SK-N-SH (cell line): ENCODE results near the gene RASL10A. TPM values are rescaled to one million over a fixed set of nuclear protein-coding genes. Genes with fewer than 3 reads are reported as not detected.

Experiments used
- CTCF ChIA-PET: fragments of 300-600, 350-600 bp; formaldehyde crosslinking; extraction: SDS; loops from one replicate; lab custom pipeline; 2021; lab: Yijun Ruan, JAX
- POLR2A ChIA-PET: fragments of 350-600 bp; sonication (Branson Sonifier 250); formaldehyde crosslinking; extraction: SDS; loops from one replicate; lab custom pipeline; 2020; ENCODE audit warnings: antibody characterized with exemption, inconsistent platforms; lab: Yijun Ruan, JAX
- DNase-seq: peaks from one replicate; pipeline ENCODE4 v3.0.0; 2012
- H2AFZ ChIP-seq: fragments of 200-600 bp; sonication (generic); 2 replicates; pipeline ENCODE4 v1.8.1; 2016; ENCODE audit warnings: antibody characterized with exemption, mild to moderate bottlenecking, low read depth
- H3F3A ChIP-seq: fragments of 200-600 bp; sonication (generic); replicated peaks from 2 replicates; pipeline ENCODE3; 2016; ENCODE audit warnings: antibody characterized with exemption, mild to moderate bottlenecking; ENCODE audit not compliant: insufficient read depth
- H3K27ac ChIP-seq, 2 experiments: fragments of 200-500 bp in 1 of 2; fragments of 200-600 bp in 1 of 2; sonication (Bioruptor generic) in 1 of 2; sonication (generic), shearing (Covaris generic) in 1 of 2; 2 replicates each; pipeline versions ENCODE4 v1.5.1 to v1.6.1; 2014 to 2016; ENCODE audit warnings: low read depth in 2 of 2, inconsistent platforms in 1 of 2, low read length in 1 of 2, mild to moderate bottlenecking in 1 of 2, mixed read lengths in 1 of 2
- H3K27me3 ChIP-seq: fragments of 200-600 bp; sonication (generic), shearing (Covaris generic); 2 replicates; pipeline ENCODE4 v1.6.1; 2016; ENCODE audit warnings: mixed run types; ENCODE audit not compliant: insufficient read depth
- H3K36me3 ChIP-seq, 2 experiments: fragments of 200-500 bp in 1 of 2; fragments of 200-600 bp in 1 of 2; sonication (Bioruptor generic) in 1 of 2; sonication (generic) in 1 of 2; replicated peaks in 1 of 2; 2 replicates each; pipeline versions ENCODE3 to v1.5.1; 2014 to 2016; ENCODE audit warnings: low read length in 1 of 2, mild to moderate bottlenecking in 1 of 2; ENCODE audit not compliant: insufficient read depth in 2 of 2, control insufficient read depth in 1 of 2
- H3K4me1 ChIP-seq, 2 experiments: fragments of 200-500 bp in 1 of 2; fragments of 200-600 bp in 1 of 2; sonication (Bioruptor generic) in 1 of 2; sonication (generic), shearing (Covaris generic) in 1 of 2; 2 replicates each; pipeline versions ENCODE4 v1.5.1 to v1.6.1; 2014 to 2016; ENCODE audit warnings: low read depth in 1 of 2, low read length in 1 of 2, mixed run types in 1 of 2; ENCODE audit not compliant: insufficient read depth in 2 of 2, control insufficient read depth in 1 of 2
- H3K4me2 ChIP-seq: fragments of 200-600 bp; sonication (generic), shearing (Covaris generic); 2 replicates; pipeline ENCODE4 v1.6.1; 2017; ENCODE audit warnings: mixed run types
- H3K4me3 ChIP-seq, 2 experiments: fragments of 200-500 bp in 1 of 2; fragments of 200-600 bp in 1 of 2; sonication (Bioruptor generic) in 1 of 2; sonication (generic), shearing (Covaris generic) in 1 of 2; 2 replicates each; pipeline versions ENCODE4 v1.5.1 to v1.8.1; 2014 to 2016; ENCODE audit warnings: low read depth in 2 of 2, inconsistent platforms in 1 of 2, low read length in 1 of 2, mild to moderate bottlenecking in 1 of 2, mixed read lengths in 1 of 2, moderate library complexity in 1 of 2
- H3K79me2 ChIP-seq: fragments of 200-600 bp; sonication (generic); 2 replicates; pipeline ENCODE4 v1.8.1; 2017; ENCODE audit warnings: mild to moderate bottlenecking; ENCODE audit not compliant: insufficient read depth
- H3K9ac ChIP-seq: fragments of 200-600 bp; sonication (generic); 2 replicates; pipeline ENCODE4 v1.6.1; 2017; ENCODE audit warnings: mixed run types
- H3K9me2 ChIP-seq: fragments of 200-600 bp; sonication (generic); 2 replicates; pipeline ENCODE4 v1.6.1; 2017; ENCODE audit warnings: mixed run types
- H3K9me3 ChIP-seq: fragments of 200-600 bp; sonication (generic); 2 replicates; pipeline ENCODE4 v1.6.1; 2017; ENCODE audit warnings: mixed run types, mild to moderate bottlenecking, moderate library complexity
- H4K20me1 ChIP-seq: fragments of 200-600 bp; sonication (generic); 2 replicates; pipeline ENCODE4 v1.6.1; 2017; ENCODE audit warnings: mild to moderate bottlenecking, mixed run types; ENCODE audit not compliant: insufficient read depth
- CHD2 ChIP-seq: fragments of 150-350 bp; IDR thresholded peaks from 2 replicates; pipeline ENCODE4 v1.6.1; 2018; ENCODE audit warnings: low read length; ENCODE audit not compliant: partially characterized antibody
- ELF1 ChIP-seq: IDR thresholded peaks from 2 replicates; pipeline ENCODE4 v1.4.0; 2012
- EP300 ChIP-seq, 2 experiments: IDR thresholded peaks; 2 replicates each; pipeline versions ENCODE4 v1.4.0 to v1.6.1; 2012; ENCODE audit warnings: borderline replicate concordance in 1 of 2, low read depth in 1 of 2, low read length in 1 of 2
- GABPA ChIP-seq: IDR thresholded peaks from 2 replicates; pipeline ENCODE4 v1.4.0; 2012; ENCODE audit warnings: low read depth, mild to moderate bottlenecking
- JUND ChIP-seq: IDR thresholded peaks from 2 replicates; pipeline ENCODE4 v1.4.0; 2012
- MXI1 ChIP-seq: IDR thresholded peaks from 2 replicates; pipeline ENCODE4 v1.6.1; 2012; ENCODE audit warnings: mild to moderate bottlenecking, low read depth, low read length, improper control_type of control experiment
- NRF1 ChIP-seq: IDR thresholded peaks from 2 replicates; pipeline ENCODE4 v1.6.1; 2012; ENCODE audit warnings: low read depth, mild to moderate bottlenecking, low read length
- RFX5 ChIP-seq: IDR thresholded peaks from 2 replicates; pipeline ENCODE4 v1.6.1; 2012; ENCODE audit warnings: mild to moderate bottlenecking, improper control_type of control experiment, low read length
- RXRA ChIP-seq: IDR thresholded peaks from 2 replicates; pipeline ENCODE4 v1.4.0; 2012; ENCODE audit warnings: low read depth, mild to moderate bottlenecking, borderline replicate concordance
- SIN3A ChIP-seq: IDR thresholded peaks from 2 replicates; pipeline ENCODE4 v1.6.1; 2012; ENCODE audit warnings: low read depth, mild to moderate bottlenecking, low read length, moderate library complexity, borderline replicate concordance
- TAF1 ChIP-seq: IDR thresholded peaks from 2 replicates; pipeline ENCODE4 v1.6.1; 2012; ENCODE audit warnings: low read depth, mild to moderate bottlenecking, low read length, moderate library complexity, borderline replicate concordance
- TCF12 ChIP-seq: IDR thresholded peaks from 2 replicates; pipeline ENCODE4 v1.4.0; 2012
- TEAD4 ChIP-seq: IDR thresholded peaks from 2 replicates; pipeline ENCODE4 v1.4.0; 2012; ENCODE audit warnings: mild to moderate bottlenecking, borderline replicate concordance; ENCODE audit not compliant: insufficient read depth
- YY1 ChIP-seq: IDR thresholded peaks from 2 replicates; pipeline ENCODE4 v1.4.0; 2012; ENCODE audit warnings: low read depth, mild to moderate bottlenecking
- WGBS: methylation state at CpG from one replicate; pipeline ENCODE4 v1.1.6; 2017; ENCODE audit warnings: low lambda C conversion rate; 5-methylcytosine and 5-hydroxymethylcytosine counted together
- polyA plus RNA-seq, 3 experiments: library from polyadenylated mRNA; depleted of rRNA; stranded (reverse); fragments of >200 nt; gene quantifications; 2 replicates each; pipeline ENCODE4 v1.2.3, GENCODE V29; 2012
- TF ChIP-seq, protein P1 (sequence below): IDR thresholded peaks from 2 replicates; pipeline ENCODE4 v1.6.1; 2012; ENCODE audit warnings: mild to moderate bottlenecking, low read depth, low read length, moderate library complexity
- TF ChIP-seq, protein P2 (sequence below): fragments of 150-350 bp; IDR thresholded peaks from 2 replicates; pipeline ENCODE4 v1.6.1; 2016; ENCODE audit warnings: mild to moderate bottlenecking, low read depth, low read length
- TF ChIP-seq, protein P3 (sequence below): fragments of 150-350 bp; IDR thresholded peaks from 2 replicates; pipeline ENCODE4 v1.6.1; 2017; ENCODE audit warnings: antibody characterized with exemption, low read length, low read depth, borderline replicate concordance
- TF ChIP-seq, protein P4 (sequence below): fragments of 200-600 bp; sonication (generic); IDR thresholded peaks from 2 replicates; pipeline ENCODE4 v1.6.1; 2017; ENCODE audit warnings: antibody characterized with exemption, mild to moderate bottlenecking, moderate library complexity

RASL10A gene
- polyA plus RNA-seq, 1 of the 3 experiments (the other 2 are of a cell fraction), result 0.36 TPM

DNA sequence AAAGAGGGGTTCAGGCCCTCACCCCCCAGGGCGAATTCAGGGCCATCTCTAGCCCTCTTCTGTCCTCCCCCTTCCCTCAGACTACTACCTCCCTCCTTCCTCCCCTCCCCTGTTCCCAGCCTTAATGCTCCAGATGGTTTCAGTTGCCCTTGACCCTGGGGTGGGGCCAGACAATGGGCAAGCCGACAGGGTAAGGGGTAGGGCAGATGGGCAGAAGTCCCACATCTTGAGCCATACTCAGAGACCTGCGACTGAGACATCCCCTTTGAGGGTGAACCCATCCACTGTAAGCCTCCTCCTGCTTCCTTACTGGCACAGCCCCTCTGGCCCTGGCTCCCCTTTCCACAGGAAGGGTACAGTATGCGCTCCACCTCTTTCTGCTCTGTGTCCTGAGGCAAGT lies 49.6 kb downstream of the RASL10A start:
- no peak overlapping the region for H3K4me3 ChIP-seq
- peaks cover 3% of the 10 kb centered on the region for H3F3A ChIP-seq
- no peak overlapping the region for H2AFZ ChIP-seq
- H3K4me2 ChIP-seq, result peak overlapping the region; percentile 99; the same call in 1 of the 2 replicates
- DNase-seq, result peak; percentile 14
- H3K36me3 ChIP-seq, result peaks cover 20 to 21% of the 10 kb centered on the region in 2 experiments
- no peaks in the 10 kb centered on the region for H3K27me3 ChIP-seq
- ChIA-PET CTCF (interaction anchor here (7.7 kb wide), 1 partner anchor 20 kb away, joined by 40 read pairs; no protein-coding TSS in a partner anchor), POLR2A (no interaction called here)
- peak overlapping the region in 1 of 2 experiments; percentile 5; a peak in 1 of 4 replicates for H3K27ac ChIP-seq
- H3K4me1 ChIP-seq, result peaks cover 10 to 31% of the 10 kb centered on the region in 2 experiments; a peak in 3 of 4 replicates
- WGBS, result 83% methylated on average over 3 of the region's 4 CpGs
- TF ChIP-seq YY1 (no peak), MXI1 (no peak), GABPA (no peak), EP300 (IDR thresholded peaks at IDR 0.05; ENCODE audit: borderline replicate concordance in 1 of 2, low read depth in 1 of 2, low read length in 1 of 2) (no peak)
- TF ChIP-seq, protein P1, sequence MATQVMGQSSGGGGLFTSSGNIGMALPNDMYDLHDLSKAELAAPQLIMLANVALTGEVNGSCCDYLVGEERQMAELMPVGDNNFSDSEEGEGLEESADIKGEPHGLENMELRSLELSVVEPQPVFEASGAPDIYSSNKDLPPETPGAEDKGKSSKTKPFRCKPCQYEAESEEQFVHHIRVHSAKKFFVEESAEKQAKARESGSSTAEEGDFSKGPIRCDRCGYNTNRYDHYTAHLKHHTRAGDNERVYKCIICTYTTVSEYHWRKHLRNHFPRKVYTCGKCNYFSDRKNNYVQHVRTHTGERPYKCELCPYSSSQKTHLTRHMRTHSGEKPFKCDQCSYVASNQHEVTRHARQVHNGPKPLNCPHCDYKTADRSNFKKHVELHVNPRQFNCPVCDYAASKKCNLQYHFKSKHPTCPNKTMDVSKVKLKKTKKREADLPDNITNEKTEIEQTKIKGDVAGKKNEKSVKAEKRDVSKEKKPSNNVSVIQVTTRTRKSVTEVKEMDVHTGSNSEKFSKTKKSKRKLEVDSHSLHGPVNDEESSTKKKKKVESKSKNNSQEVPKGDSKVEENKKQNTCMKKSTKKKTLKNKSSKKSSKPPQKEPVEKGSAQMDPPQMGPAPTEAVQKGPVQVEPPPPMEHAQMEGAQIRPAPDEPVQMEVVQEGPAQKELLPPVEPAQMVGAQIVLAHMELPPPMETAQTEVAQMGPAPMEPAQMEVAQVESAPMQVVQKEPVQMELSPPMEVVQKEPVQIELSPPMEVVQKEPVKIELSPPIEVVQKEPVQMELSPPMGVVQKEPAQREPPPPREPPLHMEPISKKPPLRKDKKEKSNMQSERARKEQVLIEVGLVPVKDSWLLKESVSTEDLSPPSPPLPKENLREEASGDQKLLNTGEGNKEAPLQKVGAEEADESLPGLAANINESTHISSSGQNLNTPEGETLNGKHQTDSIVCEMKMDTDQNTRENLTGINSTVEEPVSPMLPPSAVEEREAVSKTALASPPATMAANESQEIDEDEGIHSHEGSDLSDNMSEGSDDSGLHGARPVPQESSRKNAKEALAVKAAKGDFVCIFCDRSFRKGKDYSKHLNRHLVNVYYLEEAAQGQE, result no peak
- TF ChIP-seq, protein P2, sequence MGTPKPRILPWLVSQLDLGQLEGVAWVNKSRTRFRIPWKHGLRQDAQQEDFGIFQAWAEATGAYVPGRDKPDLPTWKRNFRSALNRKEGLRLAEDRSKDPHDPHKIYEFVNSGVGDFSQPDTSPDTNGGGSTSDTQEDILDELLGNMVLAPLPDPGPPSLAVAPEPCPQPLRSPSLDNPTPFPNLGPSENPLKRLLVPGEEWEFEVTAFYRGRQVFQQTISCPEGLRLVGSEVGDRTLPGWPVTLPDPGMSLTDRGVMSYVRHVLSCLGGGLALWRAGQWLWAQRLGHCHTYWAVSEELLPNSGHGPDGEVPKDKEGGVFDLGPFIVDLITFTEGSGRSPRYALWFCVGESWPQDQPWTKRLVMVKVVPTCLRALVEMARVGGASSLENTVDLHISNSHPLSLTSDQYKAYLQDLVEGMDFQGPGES, result no peak
- TF ChIP-seq, all 33 proteins: peak for 0
- peaks cover 48% of the 10 kb centered on the region for H3K79me2 ChIP-seq
- H3K9me3 ChIP-seq, result no peaks in the 10 kb centered on the region
- H3K9ac ChIP-seq, result no peak overlapping the region
- peaks cover 24% of the 10 kb centered on the region for H4K20me1 ChIP-seq
- H3K9me2 ChIP-seq, result no peaks in the 10 kb centered on the region

DNA sequence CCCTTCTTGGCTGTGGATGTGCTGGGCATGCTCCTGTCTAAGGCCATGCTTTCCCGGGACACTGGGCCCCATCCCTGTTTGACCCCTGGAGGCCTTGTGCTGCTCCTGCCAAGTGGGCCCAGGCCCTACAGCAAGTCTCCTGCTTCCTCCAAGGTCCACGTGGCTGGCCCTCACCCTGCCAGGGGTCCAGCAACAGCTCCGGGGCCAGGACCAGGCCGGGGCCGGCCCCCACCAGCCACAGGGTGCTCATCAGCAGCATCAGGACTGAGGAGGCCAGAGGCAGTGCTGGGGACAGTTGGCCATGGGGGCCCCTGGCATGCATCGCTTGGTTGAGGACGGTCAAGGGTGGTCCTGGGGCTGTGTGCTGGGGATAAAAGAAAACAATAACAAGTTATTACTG lies 50.2 kb downstream of the RASL10A start:
- H2AFZ ChIP-seq, result no peak overlapping the region
- no peaks in the 10 kb centered on the region for H3K9me3 ChIP-seq
- no peak overlapping the region for H3K4me3 ChIP-seq
- ChIA-PET CTCF (interaction anchor here (7.7 kb wide), 1 partner anchor 20 kb away, joined by 40 read pairs; no protein-coding TSS in a partner anchor), POLR2A (no interaction called here)
- peaks cover 4 to 25% of the 10 kb centered on the region in 2 experiments; a peak in 2 of 4 replicates for H3K4me1 ChIP-seq
- no peaks in the 10 kb centered on the region for H3K27me3 ChIP-seq
- peaks cover 42% of the 10 kb centered on the region for H3K79me2 ChIP-seq
- H3K27ac ChIP-seq, result no peak overlapping the region
- DNase-seq, result no peak
- no peak overlapping the region for H3K9ac ChIP-seq
- no peak overlapping the region for H3K4me2 ChIP-seq
- peaks cover 18% of the 10 kb centered on the region for H4K20me1 ChIP-seq
- 95% methylated on average over 4 of the region's 7 CpGs for WGBS
- peaks cover 2% of the 10 kb centered on the region for H3F3A ChIP-seq
- TF ChIP-seq TEAD4 (no peak), TCF12 (no peak), CHD2 (no peak), RFX5 (no peak), RXRA (no peak), TAF1 (no peak), SIN3A (no peak), ELF1 (no peak), MXI1 (no peak), JUND (no peak), EP300 (IDR thresholded peaks at IDR 0.05; ENCODE audit: borderline replicate concordance in 1 of 2, low read depth in 1 of 2, low read length in 1 of 2) (no peak), NRF1 (no peak)
- TF ChIP-seq, protein P3, sequence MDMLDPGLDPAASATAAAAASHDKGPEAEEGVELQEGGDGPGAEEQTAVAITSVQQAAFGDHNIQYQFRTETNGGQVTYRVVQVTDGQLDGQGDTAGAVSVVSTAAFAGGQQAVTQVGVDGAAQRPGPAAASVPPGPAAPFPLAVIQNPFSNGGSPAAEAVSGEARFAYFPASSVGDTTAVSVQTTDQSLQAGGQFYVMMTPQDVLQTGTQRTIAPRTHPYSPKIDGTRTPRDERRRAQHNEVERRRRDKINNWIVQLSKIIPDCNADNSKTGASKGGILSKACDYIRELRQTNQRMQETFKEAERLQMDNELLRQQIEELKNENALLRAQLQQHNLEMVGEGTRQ, result no peak
- TF ChIP-seq, protein P4, sequence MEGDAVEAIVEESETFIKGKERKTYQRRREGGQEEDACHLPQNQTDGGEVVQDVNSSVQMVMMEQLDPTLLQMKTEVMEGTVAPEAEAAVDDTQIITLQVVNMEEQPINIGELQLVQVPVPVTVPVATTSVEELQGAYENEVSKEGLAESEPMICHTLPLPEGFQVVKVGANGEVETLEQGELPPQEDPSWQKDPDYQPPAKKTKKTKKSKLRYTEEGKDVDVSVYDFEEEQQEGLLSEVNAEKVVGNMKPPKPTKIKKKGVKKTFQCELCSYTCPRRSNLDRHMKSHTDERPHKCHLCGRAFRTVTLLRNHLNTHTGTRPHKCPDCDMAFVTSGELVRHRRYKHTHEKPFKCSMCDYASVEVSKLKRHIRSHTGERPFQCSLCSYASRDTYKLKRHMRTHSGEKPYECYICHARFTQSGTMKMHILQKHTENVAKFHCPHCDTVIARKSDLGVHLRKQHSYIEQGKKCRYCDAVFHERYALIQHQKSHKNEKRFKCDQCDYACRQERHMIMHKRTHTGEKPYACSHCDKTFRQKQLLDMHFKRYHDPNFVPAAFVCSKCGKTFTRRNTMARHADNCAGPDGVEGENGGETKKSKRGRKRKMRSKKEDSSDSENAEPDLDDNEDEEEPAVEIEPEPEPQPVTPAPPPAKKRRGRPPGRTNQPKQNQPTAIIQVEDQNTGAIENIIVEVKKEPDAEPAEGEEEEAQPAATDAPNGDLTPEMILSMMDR, result no peak
- no peaks in the 10 kb centered on the region for H3K9me2 ChIP-seq
- H3K36me3 ChIP-seq, result peaks cover 14% of the 10 kb centered on the region in 2 experiments
